Type B pancreatic cell (in vitro differentiated cells): Measurements from ENCODE around the gene SMIM13. TPM values are rescaled to one million over a fixed set of nuclear protein-coding genes. Genes with fewer than 3 reads are reported as not detected.
"Not testable (repeated sequence)": the region's sequence is repeated elsewhere in the genome, so short reads cannot be mapped to it uniquely, and the experiment has no call there.

ENCODE experiments used
- DNase-seq: peaks from one replicate; pipeline ENCODE4 v3.0.0; 2021; ENCODE audit warnings: mixed read lengths; ENCODE audit not compliant: unreplicated experiment; ENCODE audit errors: extremely low spot score
- H3K27ac Mint-ChIP-seq: 2 replicates; pipeline ENCODE4 v1.8.0; 2021; ENCODE audit warnings: mild to moderate bottlenecking, mixed read lengths
- H3K27me3 Mint-ChIP-seq: 2 replicates; pipeline ENCODE4 v1.8.0; 2021; ENCODE audit warnings: mixed read lengths
- H3K36me3 Mint-ChIP-seq: 2 replicates; pipeline ENCODE4 v1.8.0; 2021; ENCODE audit warnings: mixed read lengths
- H3K4me1 Mint-ChIP-seq: one replicate; pipeline ENCODE4 v1.8.0; 2021; ENCODE audit warnings: mixed read lengths; ENCODE audit not compliant: unreplicated experiment
- H3K4me3 Mint-ChIP-seq: 2 replicates; pipeline ENCODE4 v1.8.0; 2021; ENCODE audit warnings: mild to moderate bottlenecking, mixed read lengths
- H3K9me3 Mint-ChIP-seq: 2 replicates; pipeline ENCODE4 v1.8.0; 2021; ENCODE audit warnings: mixed read lengths
- CTCF ChIP-seq: fragments of 200-600 bp; sonication (generic); conservative IDR thresholded peaks from 2 replicates; pipeline ENCODE4 v1.5.0; 2021; ENCODE audit warnings: antibody characterized with exemption, mild to moderate bottlenecking
- total RNA-seq: library from RNA; stranded (reverse); gene quantifications from 2 replicates; pipeline ENCODE4 v1.2.1, GENCODE V29; 2021; ENCODE audit warnings: low replicate concordance

SMIM13 gene
- total RNA-seq, 1 donor from 2014 or later, result 13.9 TPM

- Mint-ChIP-seq H3K9me3 (no peaks in the 10 kb centered on the region), H3K27ac (no peak overlapping the region), H3K36me3 (no peaks in the 10 kb centered on the region), H3K27me3 (no peaks in the 10 kb centered on the region), H3K4me1 (no peaks in the 10 kb centered on the region), H3K4me3 (no peak overlapping the region)
- no peak for TF ChIP-seq CTCF
- no peak for DNase-seq
Observed at GRCh38 chr6:11083956-11084355, 9.7 kb upstream of the SMIM13 start.

GRCh38 chr6:11085758-11086435 is 7.7 kb upstream of the SMIM13 start:
- DNase-seq, result no peak
- Mint-ChIP-seq H3K27ac (no peak overlapping the region), H3K27me3 (no peaks in the 10 kb centered on the region), H3K9me3 (no peaks in the 10 kb centered on the region), H3K36me3 (no peaks in the 10 kb centered on the region), H3K4me3 (no peak overlapping the region), H3K4me1 (no peaks in the 10 kb centered on the region)
- no peak for TF ChIP-seq CTCF

- not testable (repeated sequence) for DNase-seq, H3K27ac Mint-ChIP-seq, H3K4me1 Mint-ChIP-seq, H3K4me3 Mint-ChIP-seq, H3K9me3 Mint-ChIP-seq, H3K36me3 Mint-ChIP-seq, H3K27me3 Mint-ChIP-seq
Observed at GRCh38 chr6:11087141-11087812, 6.4 kb upstream of the SMIM13 start.

- H3K4me3 Mint-ChIP-seq, result no peak overlapping the region
- TF ChIP-seq CTCF, result no peak
- no peaks in the 10 kb centered on the region for H3K9me3 Mint-ChIP-seq
- H3K4me1 Mint-ChIP-seq, result peaks cover 9% of the 10 kb centered on the region
- DNase-seq, result no peak
- H3K27me3 Mint-ChIP-seq, result no peaks in the 10 kb centered on the region
- H3K36me3 Mint-ChIP-seq, result no peaks in the 10 kb centered on the region
- no peak overlapping the region for H3K27ac Mint-ChIP-seq
Observed at GRCh38 chr6:11089695-11090094, 3.9 kb upstream of the SMIM13 start.

GRCh38 chr6:11091141-11091540 is 2.5 kb upstream of the SMIM13 start:
- not testable (repeated sequence) for H3K36me3 Mint-ChIP-seq, H3K9me3 Mint-ChIP-seq, H3K27me3 Mint-ChIP-seq, H3K27ac Mint-ChIP-seq, DNase-seq
- Mint-ChIP-seq H3K4me1 (peaks cover 14% of the 10 kb centered on the region), H3K4me3 (peak overlapping the region; percentile 57)

- peaks cover 5% of the 10 kb centered on the region for H3K36me3 Mint-ChIP-seq
- no peak for TF ChIP-seq CTCF
- H3K9me3 Mint-ChIP-seq, result peaks cover 4% of the 10 kb centered on the region
- H3K4me3 Mint-ChIP-seq, result peak overlapping the region; percentile 89
- no peaks in the 10 kb centered on the region for H3K27me3 Mint-ChIP-seq
- DNase-seq, result no peak
- peaks cover 17% of the 10 kb centered on the region for H3K4me1 Mint-ChIP-seq
- H3K27ac Mint-ChIP-seq, result peak overlapping the region; percentile 94
Observed at GRCh38 chr6:11092668-11093375, 812 bp upstream of the SMIM13 start.
